Brain microvascular endothelial cell (primary cell): ENCODE measurements around the gene RNF213.
A peak's percentile ranks its signal among the peaks of the same experiment; 100 is the strongest.

Source experiments
- DNase-seq: peaks from one replicate; pipeline ENCODE4 v3.0.0-alpha.2; 2020
- H3K27ac ChIP-seq: fragments of 250-450 bp; sonication (Bioruptor Pico); 2 replicates; pipeline ENCODE4 v1.5.1; 2020; ENCODE audit warnings: mild to moderate bottlenecking, moderate library complexity
- H3K27me3 ChIP-seq: fragments of 250-450 bp; sonication (Bioruptor Pico); replicated peaks from 2 replicates; pipeline ENCODE4 v1.5.1; 2020; ENCODE audit warnings: mild to moderate bottlenecking
- H3K36me3 ChIP-seq: fragments of 250-450 bp; sonication (Bioruptor Pico); replicated peaks from 2 replicates; pipeline ENCODE4 v1.5.1; 2020; ENCODE audit warnings: mild to moderate bottlenecking
- H3K4me3 ChIP-seq: 2 replicates; pipeline ENCODE4 v1.5.1; 2011; ENCODE audit warnings: low read depth, mild to moderate bottlenecking, control low read depth, low read length, moderate library complexity
- CTCF ChIP-seq: IDR thresholded peaks from 2 replicates; pipeline ENCODE4 v1.5.1; 2011; ENCODE audit warnings: low read depth, mild to moderate bottlenecking, moderate library complexity, low read length, control low read depth, inconsistent platforms; ENCODE audit errors: missing control alignments
- in situ Hi-C: cut with HindIII; loops from 2 replicates; pipeline ENCODE4 v1.10.0; 2017; ENCODE audit warnings: low sequenced_read_pairs, low pct_ligation_motif_present

Gene RNF213

GRCh38 chr17:80277751-80278671, 17.4 kb downstream of the RNF213 start:
- H3K4me3 ChIP-seq: no peak overlapping the region
- no peak for TF ChIP-seq CTCF
- H3K27ac ChIP-seq: no peak overlapping the region
- DNase-seq: peak; percentile 25
- in situ Hi-C loops: no loop called here
- peaks cover 4% of the 10 kb centered on the region for H3K36me3 ChIP-seq
- no peaks in the 10 kb centered on the region for H3K27me3 ChIP-seq

- DNase-seq: peak; percentile 82
- TF ChIP-seq CTCF: peak; percentile 52
- no peaks in the 10 kb centered on the region for H3K27me3 ChIP-seq
- in situ Hi-C loops: no loop called here
- H3K36me3 ChIP-seq: peaks cover 4% of the 10 kb centered on the region
- no peak overlapping the region for H3K27ac ChIP-seq
- H3K4me3 ChIP-seq: no peak overlapping the region
These were observed 19.2 kb downstream of the RNF213 start for GRCh38 chr17:80279895-80280294.

DNA sequence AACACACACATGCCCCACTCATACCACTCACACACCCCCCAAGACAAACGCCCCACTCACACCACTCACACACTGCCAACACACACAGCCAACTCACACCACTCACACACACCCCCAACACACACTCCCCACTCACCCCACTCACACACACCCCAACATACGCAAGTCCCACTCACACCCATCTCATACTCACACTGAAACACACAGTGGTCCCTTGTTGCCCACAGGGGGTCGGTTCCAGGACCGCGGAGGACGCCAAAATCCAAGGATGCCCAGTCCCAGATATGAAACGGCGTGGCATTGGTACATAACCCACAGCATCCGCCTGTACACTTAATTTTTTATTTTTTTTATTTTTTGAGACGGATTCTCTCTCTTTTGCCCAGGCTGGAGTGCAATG, 20.9 kb downstream of the RNF213 start:
- Histone ChIP-seq H3K27me3 (no peaks in the 10 kb centered on the region), H3K27ac (no peak overlapping the region), H3K4me3 (no peak overlapping the region), H3K36me3 (peaks cover 4% of the 10 kb centered on the region)
- DNase-seq: no peak
- in situ Hi-C loops: no loop called here
- no peak for TF ChIP-seq CTCF

- H3K36me3 ChIP-seq: peaks cover 6% of the 10 kb centered on the region
- TF ChIP-seq CTCF: no peak
These were observed 22.6 kb downstream of the RNF213 start for GRCh38 chr17:80283116-80283852.

DNA sequence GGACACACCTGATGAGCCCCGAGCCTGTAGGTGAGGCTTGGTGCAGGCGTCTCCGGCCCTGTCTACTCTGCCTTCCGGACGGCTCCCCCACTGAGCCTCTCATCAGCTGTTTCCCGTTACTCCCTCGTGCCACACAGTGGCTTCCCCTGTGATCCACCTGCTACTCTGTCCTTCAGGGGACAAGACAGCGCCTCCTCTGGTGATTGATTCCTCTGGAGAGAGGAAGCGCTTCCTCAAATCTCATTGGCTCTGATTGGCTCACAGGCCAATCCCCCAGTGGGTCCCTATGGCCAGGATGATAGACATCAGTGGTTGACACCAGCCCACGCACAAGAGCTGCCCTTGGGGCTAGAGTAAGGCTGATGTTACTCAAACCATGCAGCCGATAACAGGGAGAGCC, 24.0 kb downstream of the RNF213 start:
- peak; percentile 29 for TF ChIP-seq CTCF
- H3K27me3 ChIP-seq: no peaks in the 10 kb centered on the region
- in situ Hi-C loops: no loop called here
- no peak overlapping the region for H3K27ac ChIP-seq
- DNase-seq: no peak
- H3K4me3 ChIP-seq: no peak overlapping the region
- H3K36me3 ChIP-seq: peaks cover 14% of the 10 kb centered on the region

More at GRCh38 chr17:80283116-80283852, 22.6 kb downstream of the RNF213 start:
- no peak overlapping the region for H3K27ac ChIP-seq
- H3K4me3 ChIP-seq: no peak overlapping the region
- H3K27me3 ChIP-seq: no peaks in the 10 kb centered on the region
- in situ Hi-C loops: no loop called here
- no peak for DNase-seq
